Neutrophil (primary cell): ENCODE measurements around the gene CSNK1A1.

Experiments
- H3K27ac ChIP-seq: fragments of 200-600 bp; sonication (generic); 2 replicates; pipeline ENCODE4 v1.5.1; 2016; ENCODE audit warnings: mild to moderate bottlenecking, moderate library complexity
- H3K27me3 ChIP-seq: fragments of 200-600 bp; sonication (generic); 2 replicates; pipeline ENCODE4 v1.6.0; 2016; ENCODE audit warnings: mild to moderate bottlenecking
- H3K36me3 ChIP-seq: fragments of 200-600 bp; sonication (generic); 2 replicates; pipeline ENCODE4 v1.5.1; 2017
- H3K4me1 ChIP-seq, 2 experiments: fragments of 200-600 bp in 1 of 2; sonication (generic) in 1 of 2; 1 replicate in 1 of 2; 2 replicates in 1 of 2; pipeline versions ENCODE4 v1.5.1 to v1.6.1; 2013 to 2016; ENCODE audit warnings: low read depth in 1 of 2, low read length in 1 of 2, mild to moderate bottlenecking in 1 of 2, moderate library complexity in 1 of 2; ENCODE audit not compliant: control insufficient read depth in 1 of 2, insufficient read depth in 1 of 2
- H3K4me3 ChIP-seq, 2 experiments: fragments of 200-600 bp in 1 of 2; sonication (generic) in 1 of 2; 1 replicate in 1 of 2; 2 replicates in 1 of 2; pipeline ENCODE4 v1.5.1; 2013 to 2016; ENCODE audit warnings: low read depth in 1 of 2, low read length in 1 of 2, mild to moderate bottlenecking in 1 of 2, moderate library complexity in 1 of 2
- H3K9me3 ChIP-seq: fragments of 200-600 bp; sonication (generic); 2 replicates; pipeline ENCODE4 v1.5.1; 2016
- CTCF ChIP-seq: fragments of 200-600 bp; sonication (generic); IDR thresholded peaks from 2 replicates; pipeline ENCODE4 v1.5.1; 2016; ENCODE audit warnings: antibody characterized with exemption

The CSNK1A1 gene

DNA sequence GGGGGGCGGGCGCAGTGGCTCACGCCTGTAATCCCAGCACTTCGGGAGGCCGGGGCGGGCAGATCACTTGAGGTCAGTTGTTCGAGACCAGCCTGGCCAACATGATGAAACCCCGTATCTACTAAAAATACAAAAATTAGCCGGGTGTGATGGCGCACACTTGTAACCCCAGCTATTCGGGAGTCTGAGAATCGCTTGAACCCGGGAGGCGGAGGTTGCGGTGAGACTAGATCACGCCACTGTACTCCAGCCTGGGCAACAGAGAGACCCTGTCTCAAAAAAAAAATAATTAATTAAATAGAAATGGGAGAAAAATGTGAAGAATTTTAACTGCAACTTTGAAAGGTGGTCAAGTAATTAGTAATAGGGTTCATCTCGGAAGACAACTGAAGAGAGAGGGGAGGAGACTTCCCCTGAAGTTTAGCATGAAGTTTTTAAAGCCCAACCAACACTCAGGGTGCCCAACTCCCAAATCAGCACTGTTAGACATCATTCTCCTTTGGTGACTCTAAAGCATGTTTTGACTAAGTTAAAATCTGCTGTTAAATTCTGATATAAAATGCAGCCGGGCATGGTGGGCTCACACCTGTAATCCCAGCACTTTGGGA, 1.4 kb upstream of the CSNK1A1 start:
- H3K36me3 ChIP-seq: peaks cover 18% of the 10 kb centered on the region
- H3K4me3 ChIP-seq: no peak overlapping the region
- H3K27me3 ChIP-seq: no peaks in the 10 kb centered on the region
- peak overlapping the region; percentile 98 for H3K27ac ChIP-seq
- H3K4me1 ChIP-seq: peaks cover 26 to 31% of the 10 kb centered on the region in 2 experiments
- TF ChIP-seq CTCF: no peak
- no peaks in the 10 kb centered on the region for H3K9me3 ChIP-seq

DNA sequence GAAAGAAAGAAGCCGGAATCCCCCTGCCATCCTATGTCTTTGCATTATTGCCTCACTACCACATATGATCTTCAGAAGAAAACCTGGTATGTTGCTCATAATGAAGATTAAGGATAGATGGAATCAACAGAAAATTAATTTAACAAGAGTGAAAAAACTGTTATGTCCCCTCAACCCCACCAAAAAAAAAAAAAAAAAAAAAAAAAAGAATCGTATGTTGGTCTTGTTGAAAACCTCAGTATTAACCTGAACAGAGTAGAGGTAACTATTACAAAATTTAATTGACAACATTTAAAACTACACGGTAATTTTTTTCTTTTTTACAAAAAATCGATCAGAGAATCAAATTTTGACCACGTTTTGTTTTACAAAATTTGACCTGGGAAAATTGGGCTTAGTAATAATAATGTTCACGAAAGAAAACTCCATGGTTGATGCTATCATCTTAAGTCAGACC, 827 bp upstream of the CSNK1A1 start:
- no peaks in the 10 kb centered on the region for H3K27me3 ChIP-seq
- peak overlapping the region; percentile 95 to 96 for H3K4me3 ChIP-seq
- peak overlapping the region; percentile 98 for H3K27ac ChIP-seq
- H3K36me3 ChIP-seq: peaks cover 18% of the 10 kb centered on the region
- H3K9me3 ChIP-seq: no peaks in the 10 kb centered on the region
- H3K4me1 ChIP-seq: peaks cover 26 to 32% of the 10 kb centered on the region in 2 experiments
- no peak for TF ChIP-seq CTCF

DNA sequence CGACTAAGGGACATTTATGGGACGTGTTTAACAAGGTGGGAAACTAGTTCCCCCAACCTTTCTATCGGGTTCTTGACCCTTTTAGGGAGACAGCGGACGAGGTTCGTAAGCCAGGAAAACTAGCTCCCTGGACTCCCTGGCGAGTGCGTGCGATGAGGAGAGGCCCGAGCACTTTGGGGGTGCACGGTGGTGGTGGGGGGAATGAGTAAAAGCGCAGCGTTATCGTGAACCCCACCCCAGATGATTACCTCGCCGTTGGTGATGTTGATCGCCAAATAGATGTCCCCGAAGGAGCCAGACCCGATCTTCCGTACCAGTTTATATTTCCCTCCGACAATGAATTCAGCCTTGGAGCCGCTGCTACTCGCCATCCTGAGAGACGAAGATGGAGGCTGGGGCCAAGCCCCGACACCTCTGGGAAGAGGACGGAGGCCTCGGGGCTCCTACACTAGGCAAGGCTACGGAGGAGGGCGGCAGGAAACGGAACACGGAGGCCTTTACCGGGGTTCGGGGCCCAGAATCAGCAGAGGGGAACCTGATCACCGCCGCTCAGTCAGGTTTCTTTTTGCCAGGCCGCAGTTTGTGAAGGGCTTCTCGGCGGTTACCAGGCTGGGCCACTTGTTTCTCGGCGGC, 529 bp downstream of the CSNK1A1 start:
- peaks cover 26 to 35% of the 10 kb centered on the region in 2 experiments for H3K4me1 ChIP-seq
- peak overlapping the region; percentile 98 for H3K27ac ChIP-seq
- no peaks in the 10 kb centered on the region for H3K27me3 ChIP-seq
- peak overlapping the region; percentile 95 to 96 for H3K4me3 ChIP-seq
- no peak for TF ChIP-seq CTCF
- no peaks in the 10 kb centered on the region for H3K9me3 ChIP-seq
- H3K36me3 ChIP-seq: peaks cover 28% of the 10 kb centered on the region

DNA sequence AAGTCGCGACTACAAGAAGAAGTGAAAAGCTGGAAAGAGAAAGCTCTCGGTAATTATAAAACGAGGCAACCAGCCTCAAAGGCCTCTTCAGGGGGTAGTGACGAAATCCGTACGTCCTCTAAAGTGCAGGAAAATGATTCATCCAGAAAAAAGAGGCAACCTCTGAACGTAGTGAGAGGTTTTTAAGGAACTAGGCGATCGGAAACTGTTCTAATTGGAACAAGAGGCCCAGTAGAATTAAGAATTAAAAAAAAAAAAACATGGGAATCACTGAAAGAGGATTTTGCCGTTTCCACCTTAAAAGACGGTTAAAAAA, 1.0 kb downstream of the CSNK1A1 start:
- Histone ChIP-seq H3K4me3 (peak overlapping the region; percentile 95 to 96), H3K27ac (peak overlapping the region; percentile 98), H3K4me1 (peaks cover 26 to 35% of the 10 kb centered on the region in 2 experiments), H3K36me3 (peaks cover 32% of the 10 kb centered on the region), H3K9me3 (no peaks in the 10 kb centered on the region), H3K27me3 (no peaks in the 10 kb centered on the region)
- TF ChIP-seq CTCF: no peak

DNA sequence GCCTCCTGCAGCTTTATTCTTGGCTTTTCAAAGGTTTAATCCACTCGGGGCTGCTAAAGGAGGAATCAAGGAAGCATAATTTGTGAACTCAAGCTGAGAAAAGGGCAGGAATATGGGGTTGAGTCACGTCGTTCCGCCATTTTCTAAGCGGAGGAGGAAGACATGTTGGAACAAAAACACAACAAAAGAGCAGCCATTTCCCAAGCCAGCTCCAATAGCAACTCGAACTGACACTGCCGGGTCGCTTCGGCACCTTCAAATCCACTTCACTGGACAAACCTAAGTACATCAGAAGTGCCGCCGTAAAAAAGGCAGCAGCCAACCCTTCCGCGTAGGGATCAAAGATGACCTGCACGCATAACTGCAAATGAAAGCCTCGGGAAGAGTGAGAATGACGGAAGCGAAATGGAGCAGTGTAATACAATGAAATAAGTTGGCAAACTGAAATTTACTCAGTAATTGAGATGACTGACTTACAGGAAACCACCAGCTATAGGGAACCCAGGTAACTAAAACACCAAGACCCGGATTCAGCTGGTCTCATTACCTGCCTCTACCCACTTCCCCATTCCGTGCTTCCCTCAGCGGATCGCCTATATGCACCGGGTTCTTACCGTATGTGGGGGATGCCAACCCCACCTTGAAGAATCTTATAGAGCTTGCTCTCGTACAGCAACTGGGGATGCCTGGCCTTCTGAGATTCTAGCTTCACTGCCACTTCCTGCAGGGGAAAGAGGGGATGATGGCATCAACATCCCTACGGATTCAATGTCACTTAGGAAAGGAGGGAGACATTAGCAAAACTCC, 1.6 kb downstream of the CSNK1A1 start:
- Histone ChIP-seq H3K4me1 (peaks cover 26 to 35% of the 10 kb centered on the region in 2 experiments), H3K27me3 (no peaks in the 10 kb centered on the region), H3K9me3 (no peaks in the 10 kb centered on the region), H3K27ac (peak overlapping the region; percentile 98), H3K36me3 (peaks cover 38% of the 10 kb centered on the region), H3K4me3 (peak overlapping the region; percentile 95 to 96)
- TF ChIP-seq CTCF: no peak
